Measurements from ENCODE around the gene TUBB6.

The TUBB6 gene

DNA sequence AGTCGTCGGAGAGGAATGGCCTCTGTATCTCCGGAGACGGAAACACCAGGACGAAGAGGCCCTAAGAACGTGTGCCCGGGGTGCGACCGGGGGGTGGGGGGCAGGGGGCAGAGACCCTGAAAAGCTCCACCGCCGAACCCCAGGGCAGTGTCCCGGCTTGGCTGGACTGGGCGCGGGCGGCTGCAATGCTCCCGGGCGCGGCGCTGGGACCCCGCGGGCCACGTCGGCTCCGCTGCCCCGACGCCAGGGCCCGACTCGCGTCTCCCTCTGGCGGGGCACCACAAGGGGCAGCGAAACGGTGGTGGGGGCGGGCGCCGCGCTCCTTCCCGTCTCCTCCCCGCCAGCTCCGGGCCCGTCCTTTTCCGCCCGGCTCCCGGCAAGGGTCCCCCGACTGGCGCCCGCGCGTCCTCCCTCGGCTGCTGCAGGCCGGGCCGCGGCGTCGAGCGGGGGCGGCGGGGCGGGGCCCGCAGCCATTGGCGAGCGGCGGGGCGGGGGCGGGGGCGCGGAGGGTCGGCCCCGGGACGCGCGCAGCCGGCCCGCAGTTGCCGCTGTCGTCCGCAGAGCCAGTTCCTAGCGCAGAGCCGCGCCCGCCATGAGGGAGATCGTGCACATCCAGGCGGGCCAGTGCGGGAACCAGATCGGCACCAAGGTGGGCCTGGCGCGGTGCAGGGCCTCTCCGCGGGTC lies at the start of gene TUBB6:
TSS of gene TUBB6 (plus strand) at position 541 of the 685 bp plus-strand sequence. CDS start at position 593, 52 bp downstream.
- peak; percentile 65 for DNase-seq
- in situ Hi-C loops (cut with MboI; ENCODE audit: low pct_unique_long_range_greater_than_20kb, low sequenced_read_pairs) = no loop called here

- DNase-seq = no peak
Measured at GRCh38 chr18:12258719-12259705, 49.0 kb upstream of the TUBB6 start.

DNA sequence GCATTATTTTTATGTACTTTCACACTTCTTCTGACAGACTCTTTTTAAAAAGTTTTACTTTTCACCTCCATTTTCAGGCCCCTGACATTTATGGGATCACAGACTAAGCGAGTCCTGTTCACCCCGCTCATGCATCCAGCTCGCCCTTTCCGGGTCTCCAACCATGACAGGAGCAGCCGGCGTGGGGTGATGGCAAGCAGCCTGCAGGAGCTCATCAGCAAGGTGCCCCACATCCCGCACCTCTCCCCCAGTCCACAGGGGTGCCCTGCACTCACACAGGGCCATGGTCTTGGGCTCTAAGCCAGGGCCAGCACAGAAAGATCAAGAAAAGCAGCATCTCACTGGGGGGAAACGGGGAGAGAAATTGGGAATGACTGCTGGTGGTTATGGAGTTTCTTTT lies 45.3 kb upstream of the TUBB6 start:
- in situ Hi-C loops (cut with MboI; ENCODE audit: low pct_unique_long_range_greater_than_20kb, low sequenced_read_pairs) = loop anchor here (25.0 kb wide), 1 partner anchor 100 kb away; no protein-coding TSS in a partner anchor
- no peak for DNase-seq

More at GRCh38 chr18:12258719-12259705, 49.0 kb upstream of the TUBB6 start:
- in situ Hi-C loops (cut with MboI; ENCODE audit: low pct_unique_long_range_greater_than_20kb, low sequenced_read_pairs) = loop anchor here (25.0 kb wide), 1 partner anchor 103 kb away; no protein-coding TSS in a partner anchor

- DNase-seq = no peak
- in situ Hi-C loops (cut with MboI; ENCODE audit: low pct_unique_long_range_greater_than_20kb, low sequenced_read_pairs) = loop anchor here (25.0 kb wide), 1 partner anchor 97 kb away; no protein-coding TSS in a partner anchor
Measured at GRCh38 chr18:12264864-12265263, 43.2 kb upstream of the TUBB6 start.

GRCh38 chr18:12271376-12272235 lies 36.4 kb upstream of the TUBB6 start:
- in situ Hi-C loops (cut with MboI; ENCODE audit: low pct_unique_long_range_greater_than_20kb, low sequenced_read_pairs) = loop anchor here (25.0 kb wide), 1 partner anchor 91 kb away; no protein-coding TSS in a partner anchor
- DNase-seq = peak; percentile 86

DNA sequence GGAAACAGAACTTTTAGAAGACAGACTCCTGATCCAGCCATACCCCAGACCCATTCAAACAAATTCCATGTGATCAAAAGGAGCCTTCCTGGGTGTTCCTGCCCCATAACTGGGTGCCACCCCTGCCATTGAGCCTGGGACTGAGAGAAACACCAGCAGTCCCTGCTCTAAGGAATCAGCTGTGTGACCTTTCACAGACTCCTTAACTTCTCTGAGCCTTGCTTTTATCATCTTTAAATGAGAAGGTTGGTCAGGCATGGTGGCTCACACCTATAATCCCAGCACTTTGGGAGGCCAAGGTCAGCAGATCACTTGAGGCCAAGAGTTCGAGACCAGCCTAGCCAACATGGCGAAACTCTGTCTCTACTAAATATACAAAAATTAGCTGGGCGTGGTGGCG lies 33.2 kb upstream of the TUBB6 start:
- DNase-seq = no peak
- in situ Hi-C loops (cut with MboI; ENCODE audit: low pct_unique_long_range_greater_than_20kb, low sequenced_read_pairs) = loop anchor here (25.0 kb wide), 1 partner anchor 88 kb away; no protein-coding TSS in a partner anchor

DNA sequence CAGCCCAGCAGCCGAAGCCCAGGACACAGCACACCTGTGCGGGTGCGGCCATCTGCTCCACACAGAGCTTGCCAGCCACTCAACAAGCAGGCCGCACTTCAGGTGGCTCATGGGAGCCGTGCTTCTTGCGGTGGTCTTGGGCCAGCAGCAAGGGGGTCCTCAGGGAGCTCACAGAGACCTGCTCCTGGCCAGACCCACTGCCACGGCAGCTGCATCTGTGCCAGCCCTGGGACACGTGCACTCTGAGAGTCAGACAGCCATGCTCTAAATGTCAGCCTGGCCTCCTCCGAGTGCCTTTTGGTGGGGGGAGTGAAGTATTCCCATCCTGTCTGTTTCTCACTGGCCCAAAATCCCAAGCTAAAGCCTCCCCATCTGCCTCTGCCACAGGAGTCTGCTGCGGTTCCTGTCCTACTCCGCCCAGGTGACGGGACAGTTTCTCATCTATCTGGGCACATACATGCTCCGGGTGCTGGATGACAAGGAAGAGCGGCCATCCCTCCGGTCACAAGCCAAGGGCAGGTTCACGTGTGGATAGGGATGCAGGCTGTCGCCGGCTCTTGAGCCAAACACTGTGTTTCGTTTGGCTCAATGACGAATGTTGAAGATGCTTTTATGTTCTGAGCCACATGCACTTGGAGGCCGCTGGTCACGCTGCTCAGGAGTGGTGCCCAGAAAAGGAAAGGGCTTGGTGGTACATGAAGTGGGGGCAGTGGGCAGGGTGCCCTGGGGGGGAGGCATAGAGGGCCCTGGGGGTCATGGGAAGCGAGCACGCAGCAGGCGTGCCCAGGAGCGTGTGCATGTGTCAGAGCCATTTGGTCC lies 31.1 kb upstream of the TUBB6 start:
- in situ Hi-C loops (cut with MboI; ENCODE audit: low pct_unique_long_range_greater_than_20kb, low sequenced_read_pairs) = no loop called here

DNA sequence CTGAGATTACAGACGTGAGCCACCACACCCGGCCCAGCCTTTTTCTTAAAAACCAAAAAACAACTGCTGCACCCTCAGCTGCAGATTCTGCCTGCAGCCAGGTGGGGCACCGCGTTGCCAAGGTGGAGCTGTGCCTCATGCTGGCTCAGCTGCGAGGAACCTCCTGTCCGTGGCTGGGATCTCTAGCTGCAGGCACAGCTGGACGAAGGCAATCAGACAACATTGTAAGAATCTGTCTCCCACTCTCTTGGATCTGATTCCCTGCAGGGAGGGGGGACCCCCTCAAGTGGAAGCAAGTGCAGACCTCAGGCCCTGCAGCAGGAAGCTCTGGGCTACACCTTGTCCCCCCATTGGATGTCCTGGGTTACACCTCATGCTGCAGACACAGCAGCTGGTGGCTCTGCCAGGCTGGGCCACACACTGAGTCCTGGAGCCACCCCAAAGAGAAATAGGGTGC lies 29.8 kb upstream of the TUBB6 start:
- in situ Hi-C loops (cut with MboI; ENCODE audit: low pct_unique_long_range_greater_than_20kb, low sequenced_read_pairs) = no loop called here
- no peak for DNase-seq

More for the DNA sequence above, 31.1 kb upstream of the TUBB6 start:
- DNase-seq = no peak

- in situ Hi-C loops (cut with MboI; ENCODE audit: low pct_unique_long_range_greater_than_20kb, low sequenced_read_pairs) = no loop called here
- no peak for DNase-seq
Measured at GRCh38 chr18:12278741-12279682, 29.0 kb upstream of the TUBB6 start.

DNA sequence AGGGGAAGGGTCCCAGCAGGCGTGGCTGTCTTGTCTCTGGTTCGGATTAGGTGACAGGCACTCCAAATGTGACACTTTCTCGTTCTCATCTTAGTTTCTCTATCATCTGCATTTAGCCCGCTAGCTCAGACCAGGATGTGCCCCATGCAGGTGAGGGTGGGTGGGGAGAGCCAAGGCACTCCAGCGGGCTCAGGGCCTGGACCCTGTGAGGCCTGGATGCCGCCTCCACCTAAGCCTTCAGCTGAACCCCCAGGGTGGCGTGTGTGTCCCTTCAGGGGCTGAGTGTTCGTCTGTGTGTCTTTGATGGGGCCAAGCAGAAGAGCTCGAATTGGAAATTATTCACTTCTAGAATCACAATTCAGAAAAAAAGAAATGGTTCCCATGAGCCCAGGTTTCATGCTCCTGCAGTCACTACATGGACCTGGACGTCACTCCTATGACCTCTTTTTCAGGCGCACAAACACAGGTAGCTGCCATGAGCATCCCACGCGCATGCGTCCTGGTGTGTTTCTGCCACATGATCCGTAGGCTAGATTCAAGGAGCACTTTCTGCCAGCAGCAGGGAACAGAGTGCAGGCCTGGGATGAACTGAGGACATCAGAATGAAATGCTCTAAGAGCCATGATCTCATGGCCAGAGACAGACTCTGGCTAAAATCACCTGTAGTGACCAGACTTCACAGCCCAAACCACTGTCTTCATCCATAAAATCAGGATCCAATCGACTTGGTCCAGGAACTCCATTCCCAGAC lies 28.1 kb upstream of the TUBB6 start:
- in situ Hi-C loops (cut with MboI; ENCODE audit: low pct_unique_long_range_greater_than_20kb, low sequenced_read_pairs) = no loop called here
- no peak for DNase-seq

DNA sequence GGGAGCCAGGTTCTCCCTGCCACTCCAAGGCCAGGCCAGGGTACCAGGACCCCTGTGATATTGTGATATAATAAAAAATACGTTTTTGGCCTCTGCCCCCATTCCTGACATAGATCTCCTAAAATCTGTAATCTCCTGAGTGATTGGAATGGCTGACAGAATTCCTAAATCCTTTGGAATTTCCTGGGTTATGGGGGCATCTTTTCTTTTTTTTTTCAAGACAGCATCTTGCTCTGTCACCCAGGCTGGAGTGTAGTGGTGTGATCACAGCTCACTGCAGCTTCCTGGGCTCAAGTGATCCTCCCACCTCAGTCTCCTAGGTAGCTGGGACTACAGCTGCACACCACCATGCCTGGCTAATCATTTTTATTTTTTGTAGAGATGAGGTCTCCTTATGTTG lies 26.2 kb upstream of the TUBB6 start:
- DNase-seq = no peak
- in situ Hi-C loops (cut with MboI; ENCODE audit: low pct_unique_long_range_greater_than_20kb, low sequenced_read_pairs) = no loop called here

- in situ Hi-C loops (cut with MboI; ENCODE audit: low pct_unique_long_range_greater_than_20kb, low sequenced_read_pairs) = no loop called here
- no peak for DNase-seq
Measured at GRCh38 chr18:12282442-12283039, 25.5 kb upstream of the TUBB6 start.

- in situ Hi-C loops (cut with MboI; ENCODE audit: low pct_unique_long_range_greater_than_20kb, low sequenced_read_pairs) = no loop called here
- no peak for DNase-seq
Measured at GRCh38 chr18:12283256-12283655, 24.8 kb upstream of the TUBB6 start.

DNA sequence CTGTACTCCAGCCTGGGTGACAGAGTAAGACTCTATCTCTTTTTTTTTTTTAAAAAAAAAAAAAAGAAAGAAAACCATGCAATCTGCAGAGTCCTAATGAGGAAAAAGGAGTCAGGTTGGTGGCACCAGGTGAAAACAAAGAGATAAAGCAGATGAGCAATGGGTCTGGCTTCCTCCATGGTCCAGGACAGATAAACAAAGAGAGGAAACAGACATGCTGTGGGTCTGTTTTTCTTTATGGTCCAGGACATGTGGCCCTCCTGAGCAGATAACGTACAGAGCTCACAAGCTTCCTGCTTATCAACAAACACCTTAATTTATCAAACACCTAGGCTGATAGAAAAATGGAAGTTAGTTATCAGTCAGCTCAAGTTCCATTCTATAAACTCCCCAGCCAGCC lies 24.4 kb upstream of the TUBB6 start:
- DNase-seq = no peak
- in situ Hi-C loops (cut with MboI; ENCODE audit: low pct_unique_long_range_greater_than_20kb, low sequenced_read_pairs) = no loop called here

DNA sequence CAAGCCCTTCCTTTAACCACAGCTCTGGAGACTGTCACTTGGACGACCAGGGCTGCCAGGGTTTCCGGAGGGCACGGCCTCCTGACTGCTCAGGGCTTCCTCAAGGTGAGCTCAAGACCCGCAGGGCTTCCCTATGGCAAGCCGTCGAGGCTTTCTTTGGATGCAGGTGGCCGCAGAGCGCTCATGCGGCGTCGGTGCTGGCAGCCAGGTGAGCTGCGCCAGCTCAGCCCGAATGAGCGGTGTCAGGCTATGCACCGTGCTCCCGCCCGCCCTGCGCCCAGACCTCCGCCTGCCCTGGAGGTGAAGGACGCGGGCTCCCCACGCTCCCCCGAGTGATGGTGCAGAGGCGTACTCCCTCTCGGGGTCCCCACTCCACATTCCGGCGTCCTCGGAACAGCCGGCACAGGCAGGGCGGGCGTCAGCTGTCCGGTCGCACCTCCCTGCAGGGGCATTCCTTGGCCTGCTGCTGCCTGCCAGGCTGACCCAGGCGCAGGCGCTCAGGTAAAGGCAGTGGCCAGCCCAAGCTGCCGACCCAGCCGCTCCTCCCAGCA lies 20.8 kb upstream of the TUBB6 start:
- in situ Hi-C loops (cut with MboI; ENCODE audit: low pct_unique_long_range_greater_than_20kb, low sequenced_read_pairs) = no loop called here
- DNase-seq = no peak
